GM23338 (cell line): ENCODE data around the gene QRFP. TPM values are rescaled to one million over a fixed set of nuclear protein-coding genes. Genes with fewer than 3 reads are reported as not detected.

Experiments
- ATAC-seq: fragments of 200-7000 bp; cut with Tn5 transposase; 3 replicates; pipeline ENCODE4 v1.9.1; 2020
- DNase-seq: peaks from one replicate; pipeline ENCODE4 v3.0.0-alpha.2; 2015; ENCODE audit warnings: low spot score
- H2AFZ ChIP-seq: fragments of 200-600 bp; sonication (generic); 2 replicates; pipeline ENCODE4 v1.8.0; 2016; ENCODE audit warnings: antibody characterized with exemption, mild to moderate bottlenecking, moderate library complexity
- H3F3A ChIP-seq: fragments of 200-600 bp; sonication (generic); replicated peaks from 2 replicates; pipeline ENCODE4 v1.8.0; 2017; ENCODE audit warnings: antibody characterized with exemption, mixed run types, low read depth
- H3K27ac ChIP-seq: fragments of 200-600 bp; sonication (generic); 2 replicates; pipeline ENCODE4 v1.6.1; 2016; ENCODE audit warnings: low read depth
- H3K27me3 ChIP-seq: fragments of 200-600 bp; sonication (generic); 2 replicates; pipeline ENCODE4 v1.8.0; 2016; ENCODE audit warnings: mild to moderate bottlenecking, mixed run types, moderate library complexity; ENCODE audit not compliant: insufficient read depth
- H3K36me3 ChIP-seq: fragments of 200-600 bp; sonication (generic); 2 replicates; pipeline ENCODE4 v1.8.0; 2016; ENCODE audit warnings: mild to moderate bottlenecking; ENCODE audit not compliant: insufficient read depth
- H3K4me1 ChIP-seq: fragments of 200-600 bp; sonication (generic); 2 replicates; pipeline ENCODE4 v1.8.0; 2016; ENCODE audit warnings: mild to moderate bottlenecking, moderate library complexity; ENCODE audit not compliant: insufficient read depth
- H3K4me2 ChIP-seq: fragments of 200-600 bp; sonication (generic); 2 replicates; pipeline ENCODE4 v1.7.1; 2017; ENCODE audit warnings: mixed run types
- H3K4me3 ChIP-seq: fragments of 200-600 bp; sonication (generic); 2 replicates; pipeline ENCODE4 v1.6.1; 2016; ENCODE audit warnings: mixed run types
- H3K79me2 ChIP-seq: fragments of 200-600 bp; sonication (generic); replicated peaks from 2 replicates; pipeline ENCODE4 v1.8.0; 2017; ENCODE audit warnings: mild to moderate bottlenecking; ENCODE audit not compliant: insufficient read depth
- H3K9me2 ChIP-seq: fragments of 200-600 bp; sonication (generic); 2 replicates; pipeline ENCODE4 v1.8.0; 2017; ENCODE audit not compliant: insufficient read depth
- H4K20me1 ChIP-seq: fragments of 200-600 bp; sonication (generic); replicated peaks from 2 replicates; pipeline ENCODE4 v1.8.0; 2017; ENCODE audit warnings: mild to moderate bottlenecking; ENCODE audit not compliant: insufficient read depth
- H3K27ac Mint-ChIP-seq: 2 replicates; pipeline ENCODE4 v1.8.0; 2020; ENCODE audit warnings: inconsistent platforms, mild to moderate bottlenecking, moderate library complexity, mixed read lengths
- H3K27me3 Mint-ChIP-seq: 3 replicates; pipeline ENCODE4 v1.8.0; 2022; ENCODE audit warnings: low read depth, mild to moderate bottlenecking, moderate library complexity, mixed read lengths, inconsistent platforms; ENCODE audit not compliant: insufficient read depth, poor library complexity
- H3K36me3 Mint-ChIP-seq: 3 replicates; pipeline ENCODE4 v1.8.0; 2021; ENCODE audit warnings: low read depth, mild to moderate bottlenecking, inconsistent platforms, moderate library complexity, mixed read lengths
- H3K4me1 Mint-ChIP-seq: 3 replicates; pipeline ENCODE4 v1.8.0; 2020; ENCODE audit warnings: mild to moderate bottlenecking, inconsistent platforms, mixed read lengths
- H3K4me3 Mint-ChIP-seq: 3 replicates; pipeline ENCODE4 v1.8.0; 2021; ENCODE audit warnings: moderate library complexity, mild to moderate bottlenecking, inconsistent platforms, mixed read lengths
- H3K9me3 Mint-ChIP-seq: 3 replicates; pipeline ENCODE4 v1.8.0; 2020; ENCODE audit warnings: moderate library complexity, mild to moderate bottlenecking, inconsistent platforms, mixed read lengths
- CTCF ChIP-seq, 2 experiments: fragments of 200-600 bp in 1 of 2; sonication (generic) in 1 of 2; conservative IDR thresholded peaks; 2 replicates each; pipeline versions ENCODE4 v1.5.1 to v1.6.1; 2016 to 2017; ENCODE audit warnings: antibody characterized with exemption in 2 of 2, low read depth in 2 of 2, mild to moderate bottlenecking in 2 of 2, moderate library complexity in 1 of 2
- EZH2 ChIP-seq: fragments of 200-600 bp; sonication (generic); IDR thresholded peaks from one replicate; pipeline ENCODE4 v1.8.0; 2017; ENCODE audit warnings: antibody characterized with exemption, mild to moderate bottlenecking, low read depth; ENCODE audit not compliant: unreplicated experiment
- EZH2phosphoT487 ChIP-seq: fragments of 200-600 bp; sonication (generic); IDR thresholded peaks from one replicate; pipeline ENCODE4 v1.8.1; 2018; ENCODE audit warnings: antibody characterized with exemption; ENCODE audit not compliant: unreplicated experiment
- POLR2AphosphoS5 ChIP-seq: IDR thresholded peaks from 2 replicates; pipeline ENCODE4 v1.6.1; 2016; ENCODE audit warnings: antibody characterized with exemption, low read depth
- REST ChIP-seq: IDR thresholded peaks from one replicate; pipeline ENCODE4 v1.6.1; 2018; ENCODE audit warnings: antibody characterized with exemption; ENCODE audit not compliant: unreplicated experiment
- ZNF462 ChIP-seq: fragments of 250-450 bp; sonication (Bioruptor Pico); IDR thresholded peaks from 2 replicates; pipeline ENCODE4 v1.5.0; 2020; ENCODE audit warnings: mild to moderate bottlenecking, moderate library complexity
- polyA plus RNA-seq: library from polyadenylated mRNA; unstranded; fragments of >200 nt; fragmentation: Nextera tagmentation; extraction: Ambion mirVana; gene quantifications from 2 replicates; pipeline ENCODE4 v1.2.1, GENCODE V29; 2016
- total RNA-seq: library from RNA; depleted of rRNA; stranded (reverse); fragments of >200 nt; shearing (Covaris generic); gene quantifications from 2 replicates; pipeline ENCODE4 v1.2.3, GENCODE V29; 2014

The QRFP gene
- total and polyA plus RNA-seq, 2 experiments from 2014 or later, result not detected

GRCh38 chr9:130923611-130924447, 27.2 kb upstream of the QRFP start (continued):
- TF ChIP-seq POLR2AphosphoS5, result no peak
- TF ChIP-seq CTCF (conservative IDR thresholded peaks at IDR 0.05; ENCODE audit: low read depth in 2 of 2), result no peak
- TF ChIP-seq EZH2phosphoT487, result no peak

GRCh38 chr9:130922893-130923610, 26.4 kb upstream of the QRFP start:
- H3K36me3 Mint-ChIP-seq, result no peaks in the 10 kb centered on the region
- H2AFZ ChIP-seq, result no peak overlapping the region
- H3K9me2 ChIP-seq, result no peaks in the 10 kb centered on the region
- H3K4me1 Mint-ChIP-seq, result peaks cover 11% of the 10 kb centered on the region
- no peak overlapping the region for H3K27ac Mint-ChIP-seq
- H3K4me1 ChIP-seq, result no peaks in the 10 kb centered on the region
- TF ChIP-seq ZNF462 (CRISPR knock-in tag), result no peak
- no peak for TF ChIP-seq EZH2
- no peak for TF ChIP-seq REST
- H3K36me3 ChIP-seq, result no peaks in the 10 kb centered on the region
- H4K20me1 ChIP-seq, result no peaks in the 10 kb centered on the region
- H3K27me3 ChIP-seq, result no peaks in the 10 kb centered on the region
- H3K9me3 Mint-ChIP-seq, result no peaks in the 10 kb centered on the region
- no peak overlapping the region for H3K4me2 ChIP-seq
- H3K79me2 ChIP-seq, result no peaks in the 10 kb centered on the region
- no peak overlapping the region for H3K4me3 ChIP-seq
- H3F3A ChIP-seq, result no peaks in the 10 kb centered on the region
- peaks cover 8% of the 10 kb centered on the region for H3K27me3 Mint-ChIP-seq
- DNase-seq (no peak), ATAC-seq (peak; percentile 13)
- no peak overlapping the region for H3K27ac ChIP-seq
- H3K4me3 Mint-ChIP-seq, result no peak overlapping the region; the same call in 2 of the 3 replicates
